AG09319 (cell line): ENCODE measurements around the gene KCTD15.

ENCODE experiments used
- DNase-seq: peaks from one replicate; pipeline ENCODE4 v3.0.0-alpha.2; 2010; ENCODE audit warnings: low read depth; ENCODE audit errors: extremely low read depth
- TF ChIP-seq, protein P1 (sequence below): IDR thresholded peaks from 2 replicates; pipeline ENCODE4 v1.5.1; 2011; ENCODE audit warnings: low read depth, mild to moderate bottlenecking, inconsistent platforms, low read length, moderate library complexity

Gene KCTD15

DNA sequence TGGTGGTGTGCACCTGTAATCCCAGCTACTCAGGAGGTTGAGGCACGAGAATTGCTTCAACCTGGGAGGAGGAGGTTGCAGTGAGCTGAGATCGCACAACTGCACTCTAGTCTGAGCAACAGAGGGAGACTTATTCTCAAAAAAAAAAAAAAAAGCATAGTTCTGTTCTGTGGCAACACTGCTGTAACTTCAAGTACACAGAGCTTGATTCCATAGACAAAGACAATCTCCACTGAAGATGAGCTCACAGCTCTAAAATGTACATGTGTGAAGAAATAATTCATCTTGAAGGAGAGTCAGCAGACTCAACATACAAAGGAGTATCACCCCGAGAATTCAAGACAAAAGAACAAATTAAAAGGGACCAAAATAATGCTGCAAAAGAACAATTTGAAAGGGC, 47.8 kb downstream of the KCTD15 start:
- TF ChIP-seq, protein P1, sequence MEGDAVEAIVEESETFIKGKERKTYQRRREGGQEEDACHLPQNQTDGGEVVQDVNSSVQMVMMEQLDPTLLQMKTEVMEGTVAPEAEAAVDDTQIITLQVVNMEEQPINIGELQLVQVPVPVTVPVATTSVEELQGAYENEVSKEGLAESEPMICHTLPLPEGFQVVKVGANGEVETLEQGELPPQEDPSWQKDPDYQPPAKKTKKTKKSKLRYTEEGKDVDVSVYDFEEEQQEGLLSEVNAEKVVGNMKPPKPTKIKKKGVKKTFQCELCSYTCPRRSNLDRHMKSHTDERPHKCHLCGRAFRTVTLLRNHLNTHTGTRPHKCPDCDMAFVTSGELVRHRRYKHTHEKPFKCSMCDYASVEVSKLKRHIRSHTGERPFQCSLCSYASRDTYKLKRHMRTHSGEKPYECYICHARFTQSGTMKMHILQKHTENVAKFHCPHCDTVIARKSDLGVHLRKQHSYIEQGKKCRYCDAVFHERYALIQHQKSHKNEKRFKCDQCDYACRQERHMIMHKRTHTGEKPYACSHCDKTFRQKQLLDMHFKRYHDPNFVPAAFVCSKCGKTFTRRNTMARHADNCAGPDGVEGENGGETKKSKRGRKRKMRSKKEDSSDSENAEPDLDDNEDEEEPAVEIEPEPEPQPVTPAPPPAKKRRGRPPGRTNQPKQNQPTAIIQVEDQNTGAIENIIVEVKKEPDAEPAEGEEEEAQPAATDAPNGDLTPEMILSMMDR = no peak
- no peak for DNase-seq

DNA sequence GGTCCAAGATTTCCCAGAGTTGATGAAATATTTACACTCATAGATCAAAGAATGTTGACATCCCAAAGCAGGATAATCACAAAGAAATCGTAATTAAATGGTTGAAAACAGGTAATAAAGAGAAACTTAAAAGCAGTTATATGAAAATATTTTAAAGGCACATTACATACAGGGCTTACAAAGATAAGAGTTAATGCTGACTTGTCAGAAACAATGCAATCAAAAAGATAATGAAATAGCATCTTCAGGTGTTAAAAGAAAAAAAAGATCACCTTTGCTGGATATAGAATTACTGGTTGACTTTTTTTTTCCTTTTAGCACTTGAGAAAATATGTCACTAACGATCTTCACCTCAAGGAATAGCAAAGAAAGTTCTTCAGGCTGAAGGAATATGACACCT, 48.8 kb downstream of the KCTD15 start:
- TF ChIP-seq, protein P1 = no peak
- DNase-seq = no peak

DNA sequence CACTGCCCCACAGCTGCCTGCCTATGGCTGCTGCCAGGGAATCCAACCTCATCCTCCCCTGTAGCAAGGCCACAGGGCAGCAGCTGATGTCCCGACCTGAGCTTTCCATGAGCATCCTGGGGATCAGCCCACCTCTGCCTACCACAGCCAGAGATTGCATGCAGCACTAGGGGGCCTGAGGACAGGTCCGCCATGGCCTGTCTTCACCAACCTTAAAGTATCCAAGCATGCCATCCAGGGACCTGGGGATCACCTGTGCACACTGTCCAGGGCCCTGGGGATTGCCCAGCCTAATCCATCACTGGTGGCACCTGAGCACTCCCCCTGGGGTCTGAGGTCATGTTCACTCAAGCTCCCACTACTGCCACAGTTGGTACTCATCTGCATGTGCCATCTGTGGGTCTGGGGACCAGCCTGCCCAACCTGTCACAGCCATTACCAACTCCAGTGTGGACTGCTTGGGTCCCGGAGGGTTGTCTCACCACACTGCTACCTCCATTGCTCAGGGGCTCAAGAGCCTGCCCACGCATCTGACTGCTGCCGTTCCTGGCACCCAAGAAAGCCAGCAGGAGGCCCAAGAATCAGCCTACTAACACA, 53.0 kb downstream of the KCTD15 start:
- no peak for DNase-seq
- TF ChIP-seq, protein P1 = no peak

DNA sequence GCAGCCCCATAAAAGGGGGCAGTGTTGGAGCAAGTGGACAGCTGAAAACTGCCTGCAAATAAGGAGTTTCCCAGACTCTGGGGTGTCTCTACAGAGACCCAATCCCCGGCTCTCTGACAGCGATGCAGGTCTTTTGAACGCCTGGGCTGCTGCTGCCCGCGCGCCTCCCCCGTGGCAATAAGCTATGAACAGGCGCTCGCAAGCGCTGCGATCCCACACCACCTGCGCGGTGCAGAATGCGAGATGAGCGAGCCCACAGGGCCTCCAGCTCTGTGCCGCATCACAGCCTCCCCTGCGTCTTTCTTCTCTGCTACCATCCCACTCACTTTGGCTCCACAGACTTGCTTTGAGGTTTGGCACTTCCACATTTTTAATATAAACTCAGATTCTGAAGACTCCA, 62.3 kb downstream of the KCTD15 start:
- TF ChIP-seq, protein P1 = no peak
- no peak for DNase-seq

DNA sequence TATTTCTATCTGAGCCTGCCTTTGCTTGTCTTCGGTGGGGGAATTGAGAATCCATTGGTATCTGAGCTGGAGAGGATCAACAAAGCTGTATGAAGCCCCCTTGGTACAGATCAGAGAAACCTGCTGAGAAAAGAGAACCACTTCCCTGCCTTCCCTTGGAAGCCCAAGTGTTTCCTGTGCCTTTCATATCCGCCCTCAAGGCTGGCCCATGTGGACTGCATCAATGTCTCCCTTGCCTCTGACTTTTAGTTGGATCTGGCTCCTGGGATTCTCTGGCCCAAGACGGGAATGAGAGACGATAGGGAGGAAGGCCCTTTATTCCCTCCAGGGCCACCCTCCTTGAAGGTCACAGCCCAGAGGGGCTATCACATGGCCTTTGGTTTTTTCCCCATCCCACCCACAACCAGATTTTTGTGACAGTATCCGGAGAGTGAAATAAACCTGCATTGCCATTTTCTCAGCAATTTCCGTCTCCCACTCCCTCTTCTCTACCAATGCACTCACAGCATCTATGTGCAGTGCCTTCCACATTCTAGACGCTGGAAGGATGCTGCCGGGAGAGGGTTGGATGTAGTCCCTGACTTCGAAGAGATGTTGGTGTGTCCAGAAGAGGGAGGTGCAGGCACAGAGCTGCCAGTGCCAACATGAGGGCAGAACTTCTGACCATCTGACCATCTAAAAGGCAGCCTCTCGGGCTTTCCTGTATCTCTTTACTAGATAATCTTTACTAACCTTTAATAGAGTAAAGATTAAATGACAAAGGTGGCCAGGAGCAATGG, 63.8 kb downstream of the KCTD15 start:
- TF ChIP-seq, protein P1 = no peak
- no peak for DNase-seq

DNA sequence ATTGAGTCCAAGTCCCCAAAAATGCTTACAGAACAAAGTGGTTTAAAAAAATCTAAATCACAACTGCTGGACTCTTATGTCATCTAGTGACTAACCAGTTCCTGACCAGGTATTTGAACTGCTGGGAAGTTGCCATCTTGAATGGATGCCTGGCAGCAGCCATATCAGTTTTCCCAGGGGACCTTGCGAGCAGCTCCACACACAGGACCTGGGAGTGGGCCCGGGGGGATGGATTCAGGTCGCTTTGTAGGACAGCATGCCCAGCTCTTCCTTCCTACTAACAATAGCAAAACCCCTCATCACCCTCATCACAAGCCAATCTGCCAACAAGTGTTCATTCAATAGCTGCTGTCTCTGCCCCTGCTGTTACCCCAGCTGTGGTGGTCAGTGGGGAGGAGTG, 65.3 kb downstream of the KCTD15 start:
- TF ChIP-seq, protein P1 = no peak
- DNase-seq = no peak

DNA sequence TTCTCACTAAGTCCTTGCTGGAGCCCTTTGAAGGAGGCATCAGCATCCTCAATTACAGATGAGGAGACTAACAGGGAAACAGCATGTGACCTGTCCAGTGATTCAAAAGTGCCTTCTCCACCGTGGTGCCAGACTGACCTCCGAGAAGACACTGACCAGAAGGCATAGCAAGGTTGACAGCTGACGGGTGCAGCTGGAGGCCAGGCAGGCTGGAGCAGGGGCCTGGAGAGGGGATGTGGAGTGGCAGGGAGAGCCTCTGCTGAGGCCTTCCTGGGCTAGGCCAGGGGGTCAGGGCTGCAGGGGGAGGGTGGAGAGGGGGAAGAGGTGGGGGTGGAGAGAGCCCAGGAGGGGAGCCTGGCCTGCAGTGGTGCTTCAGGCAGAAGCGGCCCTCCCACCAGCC, 66.3 kb downstream of the KCTD15 start:
- TF ChIP-seq, protein P1 = no peak

More for the DNA sequence above, 66.3 kb downstream of the KCTD15 start:
- no peak for DNase-seq
